ENCODE results near the gene PTH1R.

The PTH1R gene

GRCh38 chr3:46934072-46934471 lies 56.6 kb downstream of the PTH1R start:
- DNase-seq, result no peak

DNA sequence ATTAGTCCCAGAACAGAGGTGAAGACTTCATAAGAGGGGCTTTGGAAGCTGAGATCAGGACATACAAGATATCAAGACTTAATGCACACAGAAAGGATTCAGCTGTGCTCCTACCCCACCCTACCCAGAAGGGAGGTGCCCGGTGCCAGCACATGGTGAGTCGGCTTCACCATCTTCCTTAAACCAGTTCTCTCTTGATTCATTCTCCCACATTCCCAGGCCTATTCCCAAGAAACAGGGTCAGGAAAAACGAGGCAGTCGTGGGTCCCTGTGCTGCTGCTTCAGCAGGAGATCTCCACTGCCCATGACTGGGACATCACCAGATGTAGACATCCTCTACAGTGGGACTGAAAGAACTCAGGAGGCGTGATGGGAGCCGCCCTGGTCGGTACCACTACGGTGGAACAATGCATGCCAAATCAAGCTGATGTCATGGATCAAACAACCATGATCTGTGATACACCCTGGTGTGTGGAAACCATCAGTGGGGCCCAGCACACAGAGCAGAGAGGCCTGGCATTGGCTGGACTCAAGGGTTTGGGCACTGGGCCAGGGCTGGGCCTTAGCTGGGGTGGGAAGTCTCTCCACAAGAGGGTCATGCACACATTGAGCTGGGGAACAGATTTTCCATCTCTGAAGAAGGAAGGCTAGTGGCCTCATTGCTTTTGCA lies 57.1 kb downstream of the PTH1R start:
- no peak for DNase-seq

DNA sequence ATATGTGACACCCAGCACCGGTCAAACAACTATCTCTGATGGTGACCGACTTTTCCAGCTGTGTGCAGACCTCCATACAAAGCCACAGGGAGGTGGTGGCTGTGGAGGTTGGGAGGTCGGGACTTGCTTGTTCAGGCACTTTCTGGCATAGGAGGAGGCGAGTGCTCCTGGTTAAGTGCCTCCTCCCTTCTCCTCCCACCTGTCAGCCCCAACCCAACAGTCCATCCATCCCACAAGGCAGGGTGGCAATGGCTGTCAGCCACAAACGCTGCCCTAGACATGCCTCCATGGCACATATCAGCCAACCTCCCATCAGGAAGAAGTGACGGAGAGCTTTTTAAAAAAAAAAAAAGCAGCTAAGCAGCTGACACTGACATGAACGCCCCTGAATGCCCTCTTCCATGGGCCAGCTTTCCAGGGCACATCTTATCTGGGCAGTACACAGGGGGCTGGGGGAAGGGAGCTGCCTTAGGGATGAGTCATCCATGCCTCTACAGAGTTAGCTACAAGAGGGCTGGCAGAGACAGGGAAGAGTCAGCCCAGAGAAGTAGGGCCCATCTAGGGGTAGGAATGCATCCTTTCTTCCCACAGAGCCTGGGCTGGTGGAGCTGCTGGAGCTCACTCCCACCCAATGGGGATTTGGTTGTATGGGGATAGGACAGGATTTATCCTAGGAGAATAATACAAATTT lies 57.8 kb downstream of the PTH1R start:
- DNase-seq, result no peak

GRCh38 chr3:46935989-46936558 lies 58.6 kb downstream of the PTH1R start:
- DNase-seq, result no peak

- DNase-seq, result no peak
These were observed 59.3 kb downstream of the PTH1R start for GRCh38 chr3:46936733-46937250.

DNA sequence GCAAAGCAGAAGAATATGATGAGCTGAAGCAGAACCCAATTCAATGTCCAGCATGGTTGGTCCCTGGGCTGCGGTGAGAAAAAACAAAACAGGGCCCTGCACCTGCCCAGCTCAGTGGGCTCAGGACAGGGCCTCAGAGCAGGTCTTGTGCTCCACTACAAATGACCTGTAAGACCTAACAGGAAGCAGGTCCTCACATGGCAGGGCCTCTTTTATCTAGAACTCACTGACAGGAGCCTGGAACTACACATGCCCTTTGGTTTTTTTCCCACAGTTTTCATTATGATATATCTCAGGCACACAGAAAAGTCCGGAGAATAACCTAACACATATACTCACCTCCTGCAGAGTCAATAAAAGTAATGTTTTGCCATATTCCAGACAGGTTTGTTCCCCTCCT lies 60.6 kb downstream of the PTH1R start:
- no peak for DNase-seq

DNA sequence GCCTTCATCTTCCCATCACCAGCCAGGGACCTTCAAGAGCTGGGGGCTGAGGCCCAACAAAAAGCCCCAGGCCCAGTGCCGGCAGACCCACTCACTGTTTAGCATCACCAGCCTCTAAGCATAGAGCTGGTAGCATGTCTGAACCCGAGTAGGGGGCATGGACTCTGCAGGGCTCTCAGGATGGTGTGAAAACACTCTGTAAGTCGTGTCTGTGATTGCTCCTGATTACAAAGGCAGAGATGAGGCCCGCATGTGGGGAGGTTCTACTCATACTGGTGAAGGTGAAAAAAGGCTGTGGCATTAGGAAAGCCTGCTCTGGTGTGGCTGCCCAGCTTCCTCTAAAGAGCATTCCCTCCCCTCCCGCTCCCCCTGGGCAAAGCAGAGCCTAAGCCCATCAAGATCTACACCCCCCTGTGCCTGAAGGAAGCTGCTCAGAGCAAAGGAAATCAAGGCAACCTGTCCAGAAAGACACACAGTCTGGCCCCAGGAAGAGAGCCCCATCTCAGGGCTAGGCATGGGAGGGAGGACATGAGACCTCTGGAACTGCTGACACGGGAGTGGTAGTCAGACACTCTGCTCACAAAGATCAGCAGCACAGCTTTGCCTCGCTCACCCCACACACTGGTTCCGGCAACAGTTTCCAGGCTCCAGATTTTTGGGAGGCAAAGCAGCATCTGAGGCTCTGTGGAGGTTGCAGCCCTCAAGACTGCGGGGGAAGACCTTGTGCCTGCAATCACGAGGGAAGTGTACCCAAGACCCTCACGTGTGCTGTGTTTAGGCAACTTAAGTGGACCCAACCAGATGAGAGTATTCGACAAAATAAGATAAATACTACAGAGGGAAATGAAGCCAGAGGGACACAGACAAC lies 62.3 kb downstream of the PTH1R start:
- DNase-seq, result no peak

DNA sequence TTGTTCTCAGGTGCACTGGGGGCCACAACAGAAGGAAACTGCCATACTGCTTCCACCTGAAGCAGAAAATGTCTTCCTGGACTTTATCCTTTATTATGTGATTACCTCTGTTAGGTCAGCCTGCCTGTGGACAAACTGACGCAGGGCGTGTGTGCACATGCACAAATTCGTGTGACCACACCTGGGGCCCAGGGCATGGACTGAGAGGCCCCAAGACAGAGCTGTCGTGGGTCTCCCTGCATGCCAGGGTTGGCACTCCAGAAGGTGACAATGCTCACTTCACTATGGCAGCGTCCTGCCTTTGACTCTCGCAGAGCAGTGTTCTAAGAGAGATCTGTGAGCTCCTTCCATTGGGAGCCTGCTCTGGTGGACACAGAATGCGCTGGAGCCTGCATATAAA lies 64.6 kb downstream of the PTH1R start:
- no peak for DNase-seq

DNA sequence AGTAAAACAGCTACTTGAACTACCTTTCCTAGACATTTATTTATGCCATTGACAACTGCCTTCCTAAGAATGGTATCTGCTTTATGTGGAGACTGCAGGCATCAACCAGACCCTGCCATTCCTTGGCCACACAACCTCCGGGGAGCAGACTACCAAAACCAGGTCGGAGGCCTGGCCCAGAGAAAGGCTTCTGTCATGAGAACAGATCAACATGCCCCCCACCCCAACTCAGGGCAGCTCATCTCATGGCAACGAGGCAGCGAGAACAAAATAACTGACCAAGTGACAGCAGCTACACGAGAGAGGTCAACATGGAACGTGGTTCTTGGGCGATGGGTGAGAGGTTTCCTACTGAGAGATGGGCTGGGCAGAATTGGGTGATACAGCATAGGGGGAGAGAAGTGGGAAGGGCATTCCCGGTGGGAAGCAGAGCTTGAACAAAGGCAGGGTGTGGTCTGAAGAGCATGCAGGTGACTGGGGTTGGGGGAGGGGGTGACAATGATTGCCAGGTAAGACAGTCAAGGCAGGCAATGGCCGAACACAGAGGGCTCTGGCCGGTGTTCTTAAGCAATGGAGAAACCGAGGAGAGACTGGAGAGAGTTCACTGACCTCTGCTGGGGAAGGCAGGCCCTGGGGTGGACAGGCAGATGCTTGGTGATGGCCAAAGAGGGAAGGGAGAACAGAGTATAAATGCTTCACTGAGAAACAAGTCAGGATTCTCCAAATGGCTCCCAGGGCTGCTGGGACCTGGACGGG lies 65.1 kb downstream of the PTH1R start:
- DNase-seq, result no peak

DNA sequence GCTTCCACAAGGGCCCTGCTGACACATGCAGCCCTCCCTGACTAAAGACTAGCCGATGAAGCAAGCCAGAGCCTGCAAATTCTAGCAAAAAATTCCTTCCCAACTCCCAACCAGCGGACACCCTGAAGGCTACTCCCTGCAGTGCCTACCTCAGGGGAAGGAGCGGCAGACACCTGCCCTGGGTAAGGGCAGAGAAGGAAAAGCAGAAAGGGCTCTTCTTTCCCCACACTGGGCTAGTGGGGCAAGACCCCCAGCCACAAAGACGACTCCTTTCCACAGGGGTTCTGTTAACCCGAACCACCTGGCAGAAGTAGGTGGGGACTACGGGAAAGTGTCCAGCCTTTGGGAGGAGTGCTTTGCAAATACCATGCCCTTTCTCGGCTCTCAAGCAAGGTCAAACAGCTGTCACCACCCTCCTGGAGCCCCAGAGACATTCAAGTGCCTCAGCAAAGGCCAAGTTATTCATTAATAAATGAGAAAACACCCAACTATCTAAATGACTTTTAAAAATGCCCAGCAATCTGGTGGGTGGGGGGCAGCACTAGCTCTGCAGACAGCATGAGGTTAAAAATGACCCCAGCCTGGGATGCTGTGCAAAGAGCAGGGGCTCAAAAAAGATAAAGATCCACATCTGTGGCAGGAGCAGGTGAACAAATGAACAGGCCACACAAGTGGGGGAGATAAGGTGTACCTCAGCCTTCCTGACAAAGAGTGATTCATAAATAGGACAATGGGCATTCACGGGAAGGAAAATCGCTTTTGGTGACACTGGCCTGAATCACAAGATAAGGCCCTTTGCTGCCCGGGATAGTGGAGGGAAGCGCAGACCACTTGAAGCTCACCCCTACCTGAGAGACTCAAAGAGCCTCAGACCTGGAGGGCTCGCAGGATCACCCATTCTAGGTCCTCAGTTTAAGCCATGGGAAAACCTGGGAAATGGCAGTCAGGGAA lies 66.0 kb downstream of the PTH1R start:
- no peak for DNase-seq

GRCh38 chr3:46944191-46944590 lies 66.7 kb downstream of the PTH1R start:
- DNase-seq, result no peak

- DNase-seq, result no peak
These were observed 68.9 kb downstream of the PTH1R start for GRCh38 chr3:46946416-46946815.

- peak; percentile 83 for DNase-seq
These were observed 69.5 kb downstream of the PTH1R start for GRCh38 chr3:46946856-46947545.

DNA sequence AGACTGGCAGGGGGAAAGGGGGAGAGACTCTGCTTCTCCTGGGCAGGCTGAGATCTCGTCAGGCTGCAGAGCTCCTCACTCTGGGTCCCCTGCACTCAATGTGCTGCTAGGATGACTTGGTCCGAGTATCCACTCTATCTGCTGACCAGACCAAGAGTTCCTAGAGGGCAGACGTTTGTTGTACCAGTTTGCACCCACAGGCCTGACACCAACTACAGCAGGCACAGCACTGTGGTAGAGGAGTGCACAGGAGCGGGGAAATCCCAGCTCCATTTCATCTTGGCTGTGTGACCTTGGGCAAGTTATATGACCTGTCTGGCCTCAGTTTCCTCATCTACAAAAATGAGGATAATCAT lies 70.0 kb downstream of the PTH1R start:
- DNase-seq, result peak; percentile 26

GRCh38 chr3:46947981-46948791 lies 70.7 kb downstream of the PTH1R start:
- DNase-seq, result peak; percentile 77

- peak; percentile 33 for DNase-seq
These were observed 71.5 kb downstream of the PTH1R start for GRCh38 chr3:46948830-46949671.

GRCh38 chr3:46950177-46950576 lies 72.7 kb downstream of the PTH1R start:
- no peak for DNase-seq

- no peak for DNase-seq
These were observed 73.2 kb downstream of the PTH1R start for GRCh38 chr3:46950650-46951241.

All from activated CD4-positive, alpha-beta T cell treated with anti-CD3 and anti-CD28 coated beads, Interleukin-2, Interleukin-6, amounts not matched to agents 100 ng/mL and 50 ng/mL, durations not matched to agents 16 hours and 8 hours (primary cell).